Measurements from ENCODE around the gene PITRM1. TPM values are rescaled to one million over a fixed set of nuclear protein-coding genes. Genes with fewer than 3 reads are reported as not detected.

PITRM1 gene
- total and polyA plus RNA-seq, 5 donors, result 54.1 to 78.4 (median 71.2) TPM

DNA sequence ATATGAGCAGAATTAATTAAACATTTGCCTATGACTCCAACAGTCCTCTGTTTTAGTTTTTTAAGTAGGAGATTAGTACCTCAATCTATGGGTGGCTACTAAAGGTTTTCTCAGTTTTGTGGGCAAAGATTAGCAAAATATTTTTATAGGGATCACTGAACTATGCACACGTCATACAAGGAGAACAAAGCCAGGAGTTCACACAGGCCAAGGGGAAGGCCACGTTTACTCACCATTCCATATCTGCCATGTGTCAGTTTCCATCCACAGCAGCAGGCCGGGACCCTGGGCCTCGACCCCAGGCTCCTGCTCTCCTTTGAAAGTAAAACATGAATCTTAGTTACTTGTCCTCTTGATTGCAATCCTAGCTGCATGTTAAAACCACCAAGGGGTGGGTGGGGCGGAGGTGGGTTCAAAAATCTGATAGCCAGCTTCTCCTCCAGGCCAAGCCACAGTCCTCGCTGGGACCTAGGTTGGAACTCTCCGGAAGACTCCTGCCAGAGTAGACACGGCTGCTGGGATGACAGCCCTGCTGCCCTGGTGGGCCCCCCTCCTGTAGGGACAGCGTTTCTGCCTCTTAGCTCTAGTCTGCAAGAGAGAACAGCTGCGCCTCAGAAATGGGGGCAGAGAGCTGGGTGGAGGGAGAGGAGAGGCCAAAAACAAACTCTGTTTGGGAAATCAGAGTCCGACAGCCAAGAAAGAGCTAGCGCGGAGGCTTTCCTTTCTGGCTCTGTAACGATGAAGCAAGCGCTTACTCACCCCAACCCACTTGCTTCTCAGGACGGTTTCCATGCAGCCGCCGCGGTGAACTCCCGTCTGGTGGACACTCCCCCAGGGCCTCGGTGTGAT lies 35.6 kb downstream of the PITRM1 start:
- Histone ChIP-seq H3K9me3 (ENCODE audit: control insufficient read depth, low read length) (no peaks in the 10 kb centered on the region), H3K4me1 (ENCODE audit: control insufficient read depth, insufficient read depth, low read length) (peaks cover 3% of the 10 kb centered on the region), H3K27me3 (ENCODE audit: control insufficient read depth, insufficient read depth) (no peaks in the 10 kb centered on the region), H3K4me3 (ENCODE audit: low read length) (no peak overlapping the region), H3K27ac (ENCODE audit: low read length) (peak overlapping the region; percentile 14)
- intact Hi-C loops (cut with DNase I), result no loop called here
- DNase-seq, result peak; percentile 76 to 89 (median 82)
- 55% methylated on average over 21 of the region's 21 CpGs for WGBS
- peak; percentile 80 to 89 for ATAC-seq

GRCh38 chr10:3136336-3136735 lies 36.2 kb downstream of the PITRM1 start:
- no peaks in the 10 kb centered on the region for H3K27me3 ChIP-seq (ENCODE audit: control insufficient read depth, insufficient read depth)
- DNase-seq (peak; percentile 83 to 91 (median 89)), ATAC-seq (peak; percentile 77 to 78)
- WGBS, result 35% methylated on average over 14 of the region's 14 CpGs
- intact Hi-C loops (cut with DNase I), result no loop called here
- H3K4me1 ChIP-seq (ENCODE audit: control insufficient read depth, insufficient read depth, low read length), result peaks cover 3% of the 10 kb centered on the region
- H3K4me3 ChIP-seq (ENCODE audit: low read length), result no peak overlapping the region
- no peaks in the 10 kb centered on the region for H3K9me3 ChIP-seq (ENCODE audit: control insufficient read depth, low read length)
- peak overlapping the region; percentile 84 for H3K27ac ChIP-seq (ENCODE audit: low read length)

- Histone ChIP-seq H3K27me3 (ENCODE audit: control insufficient read depth, insufficient read depth) (no peaks in the 10 kb centered on the region), H3K4me3 (ENCODE audit: low read length) (no peak overlapping the region), H3K9me3 (ENCODE audit: control insufficient read depth, low read length) (no peaks in the 10 kb centered on the region), H3K27ac (ENCODE audit: low read length) (no peak overlapping the region), H3K4me1 (ENCODE audit: control insufficient read depth, insufficient read depth, low read length) (peaks cover 3% of the 10 kb centered on the region)
- 80% methylated on average over 3 of the region's 3 CpGs for WGBS
- DNase-seq (no peak), ATAC-seq (no peak)
- intact Hi-C loops (cut with DNase I), result no loop called here
Observed at GRCh38 chr10:3135006-3135405, 37.6 kb downstream of the PITRM1 start.

DNA sequence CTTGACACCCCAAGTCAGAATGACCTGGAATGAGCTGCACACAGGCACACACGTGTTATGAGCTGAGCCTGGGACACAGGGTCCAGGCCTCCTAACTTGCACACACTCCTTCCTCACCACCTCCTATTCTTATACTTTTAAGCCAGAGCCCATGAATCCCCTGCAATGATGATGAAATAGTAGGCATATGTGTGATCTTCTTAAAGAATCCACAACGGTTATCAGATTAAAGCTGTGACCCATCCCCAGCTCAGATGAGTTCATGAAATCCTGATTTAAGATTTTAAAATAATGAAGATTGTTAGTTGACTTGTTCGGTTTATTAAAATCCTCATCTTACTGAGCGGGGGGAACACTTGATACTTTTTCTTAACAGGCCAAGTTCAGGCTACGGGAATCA lies 38.6 kb downstream of the PITRM1 start:
- H3K4me3 ChIP-seq (ENCODE audit: low read length), result no peak overlapping the region
- DNase-seq (no peak), ATAC-seq (no peak)
- no peaks in the 10 kb centered on the region for H3K9me3 ChIP-seq (ENCODE audit: control insufficient read depth, low read length)
- H3K27ac ChIP-seq (ENCODE audit: low read length), result no peak overlapping the region
- peaks cover 3% of the 10 kb centered on the region for H3K4me1 ChIP-seq (ENCODE audit: control insufficient read depth, insufficient read depth, low read length)
- H3K27me3 ChIP-seq (ENCODE audit: control insufficient read depth, insufficient read depth), result no peaks in the 10 kb centered on the region
- intact Hi-C loops (cut with DNase I), result no loop called here
- WGBS, result 75% methylated on average over 5 of the region's 5 CpGs

- no peak overlapping the region for H3K4me3 ChIP-seq (ENCODE audit: low read length)
- ATAC-seq (no peak), DNase-seq (no peak)
- H3K27me3 ChIP-seq (ENCODE audit: control insufficient read depth, insufficient read depth), result no peaks in the 10 kb centered on the region
- 88% methylated on average over 22 of the region's 22 CpGs for WGBS
- H3K4me1 ChIP-seq (ENCODE audit: control insufficient read depth, insufficient read depth, low read length), result peaks cover 3% of the 10 kb centered on the region
- intact Hi-C loops (cut with DNase I), result no loop called here
- H3K9me3 ChIP-seq (ENCODE audit: control insufficient read depth, low read length), result no peaks in the 10 kb centered on the region
- no peak overlapping the region for H3K27ac ChIP-seq (ENCODE audit: low read length)
Observed at GRCh38 chr10:3132036-3133025, 40.3 kb downstream of the PITRM1 start.

GRCh38 chr10:3131098-3131497 lies 41.5 kb downstream of the PITRM1 start:
- H3K4me3 ChIP-seq (ENCODE audit: low read length), result no peak overlapping the region
- no peak for ATAC-seq
- no peak overlapping the region for H3K27ac ChIP-seq (ENCODE audit: low read length)
- WGBS, result 97% methylated on average over 4 of the region's 4 CpGs
- no peaks in the 10 kb centered on the region for H3K9me3 ChIP-seq (ENCODE audit: control insufficient read depth, low read length)
- intact Hi-C loops (cut with DNase I), result no loop called here
- DNase-seq, result no peak
- no peaks in the 10 kb centered on the region for H3K27me3 ChIP-seq (ENCODE audit: control insufficient read depth, insufficient read depth)
- H3K4me1 ChIP-seq (ENCODE audit: control insufficient read depth, insufficient read depth, low read length), result peaks cover 4% of the 10 kb centered on the region

DNA sequence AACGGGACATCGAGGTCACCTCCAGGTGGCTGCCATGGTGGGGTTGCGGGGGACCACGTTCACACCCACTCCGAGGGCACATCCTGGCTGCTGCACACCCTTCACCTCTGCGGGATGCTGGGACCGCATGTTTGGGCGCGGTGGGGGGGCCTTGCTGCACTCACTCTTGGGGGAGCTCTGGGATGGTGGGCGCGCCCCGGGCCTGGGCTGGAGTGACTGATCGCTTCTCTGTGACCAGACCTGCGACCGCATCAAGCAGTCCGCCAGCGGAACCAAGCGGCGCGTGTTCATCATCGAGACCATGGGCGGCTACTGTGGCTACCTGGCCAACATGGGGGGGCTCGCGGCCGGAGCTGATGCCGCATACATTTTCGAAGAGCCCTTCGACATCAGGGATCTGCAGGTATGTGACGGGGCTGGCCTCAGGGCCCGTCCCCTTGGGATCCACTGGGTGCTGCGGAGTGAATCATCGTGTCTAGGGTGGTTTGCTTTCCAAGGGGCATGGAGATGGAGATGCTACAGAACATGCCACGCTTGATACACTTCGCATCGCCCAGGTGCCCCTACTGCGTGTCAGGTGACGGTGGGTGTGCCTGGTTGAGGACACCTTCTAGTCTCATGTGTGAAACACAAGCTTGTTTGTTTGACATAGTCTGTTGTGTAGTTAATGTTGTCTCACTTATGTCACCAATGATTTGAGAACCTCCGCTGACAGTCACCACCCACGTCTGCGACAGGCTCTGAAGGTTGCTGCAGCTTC lies 42.8 kb downstream of the PITRM1 start:
- Histone ChIP-seq H3K9me3 (ENCODE audit: control insufficient read depth, low read length) (no peaks in the 10 kb centered on the region), H3K4me3 (ENCODE audit: low read length) (no peak overlapping the region), H3K27ac (ENCODE audit: low read length) (no peak overlapping the region), H3K4me1 (ENCODE audit: control insufficient read depth, insufficient read depth, low read length) (peaks cover 4% of the 10 kb centered on the region), H3K27me3 (ENCODE audit: control insufficient read depth, insufficient read depth) (no peaks in the 10 kb centered on the region)
- 98% methylated on average over 40 of the region's 40 CpGs for WGBS
- DNase-seq (peak in 1 of 3 donors; percentile 68), ATAC-seq (no peak)
- intact Hi-C loops (cut with DNase I), result no loop called here

- ATAC-seq (no peak), DNase-seq (no peak)
- Histone ChIP-seq H3K27ac (ENCODE audit: low read length) (no peak overlapping the region), H3K4me1 (ENCODE audit: control insufficient read depth, insufficient read depth, low read length) (peaks cover 4% of the 10 kb centered on the region), H3K9me3 (ENCODE audit: control insufficient read depth, low read length) (no peaks in the 10 kb centered on the region), H3K4me3 (ENCODE audit: low read length) (no peak overlapping the region), H3K27me3 (ENCODE audit: control insufficient read depth, insufficient read depth) (no peaks in the 10 kb centered on the region)
- WGBS, result 95% methylated on average over 24 of the region's 24 CpGs
- intact Hi-C loops (cut with DNase I), result no loop called here
Observed at GRCh38 chr10:3128379-3129130, 44.0 kb downstream of the PITRM1 start.

DNA sequence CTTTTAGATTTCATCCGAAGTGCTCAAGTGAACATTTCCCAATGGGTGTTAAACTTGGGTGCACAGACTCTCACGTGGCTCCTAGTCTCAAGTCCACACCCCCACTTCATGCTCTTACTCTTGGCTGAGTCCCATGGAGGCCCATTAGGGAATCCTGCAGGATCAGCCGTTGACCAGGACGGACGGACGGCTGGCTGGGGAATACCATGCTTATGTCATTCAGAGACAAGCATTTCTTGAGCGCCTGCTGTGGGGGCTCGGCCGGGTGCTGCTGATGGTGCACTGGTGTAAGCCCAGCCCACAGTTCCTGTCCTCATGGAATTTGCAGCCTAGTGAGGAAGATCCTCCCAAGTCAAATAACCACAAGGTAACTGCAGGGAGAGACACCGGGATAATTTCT lies 44.7 kb downstream of the PITRM1 start:
- Histone ChIP-seq H3K4me3 (ENCODE audit: low read length) (no peak overlapping the region), H3K4me1 (ENCODE audit: control insufficient read depth, insufficient read depth, low read length) (peaks cover 4% of the 10 kb centered on the region), H3K27ac (ENCODE audit: low read length) (no peak overlapping the region), H3K27me3 (ENCODE audit: control insufficient read depth, insufficient read depth) (no peaks in the 10 kb centered on the region), H3K9me3 (ENCODE audit: control insufficient read depth, low read length) (no peaks in the 10 kb centered on the region)
- ATAC-seq (no peak), DNase-seq (no peak)
- intact Hi-C loops (cut with DNase I), result no loop called here
- 52% methylated on average over 10 of the region's 10 CpGs for WGBS

- Histone ChIP-seq H3K9me3 (ENCODE audit: control insufficient read depth, low read length) (no peaks in the 10 kb centered on the region), H3K4me3 (ENCODE audit: low read length) (no peak overlapping the region), H3K4me1 (ENCODE audit: control insufficient read depth, insufficient read depth, low read length) (peaks cover 4% of the 10 kb centered on the region), H3K27me3 (ENCODE audit: control insufficient read depth, insufficient read depth) (no peaks in the 10 kb centered on the region), H3K27ac (ENCODE audit: low read length) (peak overlapping the region; percentile 59)
- ATAC-seq, result peak; percentile 54 to 56
- WGBS, result 41% methylated on average over 25 of the region's 25 CpGs
- intact Hi-C loops (cut with DNase I), result no loop called here
- peak in 2 of 3 donors; percentile 67 to 82 for DNase-seq
Observed at GRCh38 chr10:3126741-3127346, 45.7 kb downstream of the PITRM1 start.
